Lung (tissue), 12 donors: Measurements from ENCODE around the gene CDV3. TPM values are rescaled to one million over a fixed set of nuclear protein-coding genes. Genes with fewer than 3 reads are reported as not detected.

Source experiments
- ATAC-seq: fragments of 200-7000 bp; cut with Tn5 transposase; one replicate; pipeline ENCODE4 v1.9.1; 2020; ENCODE audit warnings: moderate number of reproducible peaks; ENCODE audit not compliant: insufficient read depth, low FRiP score
- DNase-seq, 3 donors: peaks; one replicate each; pipeline ENCODE4 v3.0.0-alpha.2; 2013 to 2017
- H3K27ac ChIP-seq, 2 donors: one replicate each; pipeline ENCODE4 v1.5.1; 2013; ENCODE audit warnings: mild to moderate bottlenecking in 2 of 2, moderate library complexity in 2 of 2, control low read depth in 1 of 2, inconsistent platforms in 1 of 2, low read depth in 1 of 2, low read length in 1 of 2
- H3K27me3 ChIP-seq, 3 donors: one replicate each; pipeline ENCODE4 v1.5.1; 2013; ENCODE audit warnings: low read length in 2 of 3; ENCODE audit not compliant: control insufficient read depth in 3 of 3, insufficient read depth in 3 of 3
- H3K36me3 ChIP-seq, 4 donors: one replicate each; pipeline ENCODE4 v1.5.1; 2013; ENCODE audit warnings: low read length in 4 of 4, mild to moderate bottlenecking in 1 of 4, moderate library complexity in 1 of 4; ENCODE audit not compliant: control insufficient read depth in 4 of 4, insufficient read depth in 4 of 4
- H3K4me1 ChIP-seq, 5 donors: one replicate each; pipeline ENCODE4 v1.5.1; 2013; ENCODE audit warnings: low read length in 5 of 5, mild to moderate bottlenecking in 2 of 5, moderate library complexity in 1 of 5; ENCODE audit not compliant: control insufficient read depth in 5 of 5, insufficient read depth in 5 of 5
- H3K4me3 ChIP-seq: one replicate; pipeline ENCODE4 v1.5.1; 2013; ENCODE audit warnings: mild to moderate bottlenecking, control low read depth, moderate library complexity
- H3K9ac ChIP-seq, 2 donors: one replicate each; pipeline ENCODE4 v1.5.1; 2013; ENCODE audit warnings: low read length in 2 of 2, control low read depth in 1 of 2; ENCODE audit not compliant: insufficient read depth in 1 of 2
- H3K9me3 ChIP-seq, 4 donors: one replicate each; pipeline ENCODE4 v1.5.1; 2013; ENCODE audit warnings: low read length in 3 of 4, mild to moderate bottlenecking in 1 of 4, moderate library complexity in 1 of 4; ENCODE audit not compliant: control insufficient read depth in 4 of 4, insufficient read depth in 3 of 4
- WGBS, 2 donors: extraction: QIAGEN DNeasy Blood & Tissue Kit; methylation state at CpG; one replicate each; pipeline ENCODE4 v1.1.7; 2013; 5-methylcytosine and 5-hydroxymethylcytosine counted together
- polyA plus RNA-seq, 2 donors: library from polyadenylated mRNA; stranded (reverse); fragments of 200-250 nt; gene quantifications; one replicate each; pipeline ENCODE4 v1.2.1, GENCODE V29; 2013
- total RNA-seq, 2 donors: library from RNA; depleted of rRNA in 1 of 2; stranded (reverse); fragments of >200 nt in 1 of 2; gene quantifications; one replicate each; pipeline ENCODE4 v1.2.1, GENCODE V29; 2014 to 2021
- TF ChIP-seq, protein P1 (sequence below): IDR thresholded peaks from 2 replicates; pipeline ENCODE4 v1.5.1; 2012; ENCODE audit warnings: mild to moderate bottlenecking; ENCODE audit errors: control extremely low read depth, extremely low read depth
- donor health status: control.
- donor health status: control.
- donor health status: Bipolar disorder and iron deficiency.
- donor health status: healthy.
- donor health status: DM: yes; HTN: yes; CAD: no.

CDV3 gene
- total and polyA plus RNA-seq, 4 donors, result 50.5 to 138 (median 104) TPM

DNA sequence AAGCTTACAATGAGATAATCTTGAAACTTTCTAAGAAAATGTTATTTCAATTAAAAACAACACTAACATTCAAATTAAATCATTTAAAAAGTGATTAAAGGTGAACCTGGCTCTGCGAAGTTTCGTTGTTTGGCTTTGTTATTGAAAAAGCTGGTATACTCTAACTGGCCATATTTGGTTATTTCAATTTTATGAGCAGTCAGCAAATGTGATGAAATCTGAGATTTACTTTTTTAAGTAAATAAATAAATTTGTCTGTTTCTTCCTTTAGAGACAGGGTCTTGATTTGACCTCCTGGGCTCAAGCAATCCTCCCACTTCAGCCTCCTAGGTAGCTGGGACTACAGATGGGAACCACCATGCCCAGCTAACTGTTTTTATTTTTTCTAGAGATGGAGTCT lies 38.0 kb downstream of the CDV3 start:
- peaks cover 11 to 34% (median 22%) of the 10 kb centered on the region in 4 donors for H3K36me3 ChIP-seq

DNA sequence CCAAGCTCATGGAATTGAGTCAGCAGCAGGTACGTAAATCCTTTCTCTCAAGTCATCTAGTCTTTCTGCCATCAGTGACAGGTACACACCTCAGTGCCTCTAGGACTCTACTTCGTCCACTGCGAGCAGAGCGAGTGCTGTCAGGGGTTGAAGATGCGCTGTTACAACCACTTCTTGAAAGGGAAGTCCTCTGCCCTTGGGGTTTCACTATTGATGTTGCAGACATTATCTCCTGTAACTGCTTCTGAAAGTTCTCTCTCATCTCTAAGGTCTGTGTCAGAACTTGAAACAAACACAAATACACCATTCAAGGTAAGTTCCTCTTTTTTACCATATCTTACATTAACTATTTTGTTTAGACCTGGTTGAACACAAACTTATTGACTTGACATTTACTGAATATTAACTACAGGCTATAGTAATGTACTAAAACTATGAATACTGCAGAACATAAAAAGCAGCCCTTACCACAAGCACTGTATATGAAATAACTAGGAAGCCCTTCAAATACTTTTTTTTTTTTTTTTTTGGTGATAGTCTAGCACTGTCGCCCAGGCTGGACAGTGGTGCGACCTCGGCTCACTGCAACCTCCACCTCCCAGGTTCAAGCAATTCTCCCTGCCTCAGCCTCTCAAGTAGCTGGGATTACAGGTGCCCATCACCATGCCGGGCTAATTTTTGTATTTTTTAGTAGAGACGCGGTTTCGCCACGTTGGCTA lies 46.7 kb downstream of the CDV3 start:
- Histone ChIP-seq H3K4me1 (no peaks in the 10 kb centered on the region), H3K9ac (no peak overlapping the region), H3K4me3 (no peak overlapping the region), H3K27ac (no peak overlapping the region), H3K27me3 (no peaks in the 10 kb centered on the region), H3K9me3 (no peaks in the 10 kb centered on the region), H3K36me3 (peaks cover 9 to 47% (median 18%) of the 10 kb centered on the region in 4 donors)
- no peak for DNase-seq
- TF ChIP-seq, protein P1, sequence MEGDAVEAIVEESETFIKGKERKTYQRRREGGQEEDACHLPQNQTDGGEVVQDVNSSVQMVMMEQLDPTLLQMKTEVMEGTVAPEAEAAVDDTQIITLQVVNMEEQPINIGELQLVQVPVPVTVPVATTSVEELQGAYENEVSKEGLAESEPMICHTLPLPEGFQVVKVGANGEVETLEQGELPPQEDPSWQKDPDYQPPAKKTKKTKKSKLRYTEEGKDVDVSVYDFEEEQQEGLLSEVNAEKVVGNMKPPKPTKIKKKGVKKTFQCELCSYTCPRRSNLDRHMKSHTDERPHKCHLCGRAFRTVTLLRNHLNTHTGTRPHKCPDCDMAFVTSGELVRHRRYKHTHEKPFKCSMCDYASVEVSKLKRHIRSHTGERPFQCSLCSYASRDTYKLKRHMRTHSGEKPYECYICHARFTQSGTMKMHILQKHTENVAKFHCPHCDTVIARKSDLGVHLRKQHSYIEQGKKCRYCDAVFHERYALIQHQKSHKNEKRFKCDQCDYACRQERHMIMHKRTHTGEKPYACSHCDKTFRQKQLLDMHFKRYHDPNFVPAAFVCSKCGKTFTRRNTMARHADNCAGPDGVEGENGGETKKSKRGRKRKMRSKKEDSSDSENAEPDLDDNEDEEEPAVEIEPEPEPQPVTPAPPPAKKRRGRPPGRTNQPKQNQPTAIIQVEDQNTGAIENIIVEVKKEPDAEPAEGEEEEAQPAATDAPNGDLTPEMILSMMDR, result no peak
- whole genome bisulfite sequencing, 2 donors, result 97% methylated on average over 13 of the region's 13 CpGs
- ATAC-seq, result no peak

More for the DNA sequence above, 38.0 kb downstream of the CDV3 start:
- no peaks in the 10 kb centered on the region for H3K9me3 ChIP-seq
- no peak overlapping the region for H3K9ac ChIP-seq
- no peak overlapping the region for H3K27ac ChIP-seq
- 96 to 98% methylated on average over 2 of the region's 2 CpGs for WGBS, 2 donors
- no peak overlapping the region for H3K4me3 ChIP-seq
- no peaks in the 10 kb centered on the region for H3K27me3 ChIP-seq
- TF ChIP-seq, protein P1, result no peak
- no peaks in the 10 kb centered on the region for H3K4me1 ChIP-seq
- DNase-seq, result no peak
- ATAC-seq, result no peak

DNA sequence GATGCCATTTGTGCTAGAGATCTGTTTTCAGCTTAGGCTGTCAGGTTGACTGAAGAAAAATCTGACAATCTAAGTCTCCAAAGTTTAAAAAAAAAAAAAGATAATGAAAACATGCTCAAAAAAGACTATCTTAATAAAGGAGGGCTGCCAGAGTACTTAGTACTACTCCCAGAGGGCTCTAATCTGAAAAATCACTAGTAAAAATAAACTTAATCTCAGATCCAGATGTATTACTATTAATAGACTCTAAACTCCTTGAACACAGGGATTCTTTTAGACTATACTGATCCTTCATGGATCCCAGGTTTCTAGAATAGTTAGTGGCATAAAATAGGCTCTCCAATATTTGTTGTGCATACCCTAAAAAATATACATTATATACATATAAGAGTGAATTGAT lies 54.3 kb downstream of the CDV3 start:
- H3K9me3 ChIP-seq, result no peaks in the 10 kb centered on the region
- no peak overlapping the region for H3K4me3 ChIP-seq
- H3K27ac ChIP-seq, result no peak overlapping the region
- no peaks in the 10 kb centered on the region for H3K27me3 ChIP-seq
- TF ChIP-seq, protein P1, result no peak
- DNase-seq, result no peak
- peaks cover 6 to 30% (median 20%) of the 10 kb centered on the region in 4 donors for H3K36me3 ChIP-seq
- no peaks in the 10 kb centered on the region for H3K4me1 ChIP-seq
- H3K9ac ChIP-seq, result no peak overlapping the region
- no peak for ATAC-seq

DNA sequence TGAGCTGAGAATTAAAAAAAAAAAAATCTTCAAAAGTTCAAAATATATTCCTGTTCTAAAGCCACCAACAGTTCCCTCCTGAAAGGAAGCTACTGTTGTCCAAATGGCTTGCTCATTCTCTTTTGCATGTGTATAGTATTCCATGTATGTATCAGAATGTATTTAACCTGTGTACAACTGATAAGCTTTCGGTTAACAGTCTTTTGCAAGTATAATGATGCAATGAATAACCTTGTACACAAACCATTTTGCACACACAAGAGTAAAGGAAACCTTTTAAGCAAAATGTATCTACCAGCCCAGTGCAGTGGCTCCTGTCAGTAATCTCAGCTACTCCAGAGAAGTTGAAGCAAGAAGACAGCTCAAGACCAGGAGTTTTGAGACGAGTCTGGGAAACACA lies 55.7 kb downstream of the CDV3 start:
- ATAC-seq (no peak), DNase-seq (no peak)
- Histone ChIP-seq H3K27me3 (no peaks in the 10 kb centered on the region), H3K4me1 (no peaks in the 10 kb centered on the region), H3K9me3 (no peaks in the 10 kb centered on the region), H3K4me3 (no peak overlapping the region), H3K36me3 (peaks cover 4 to 30% (median 24%) of the 10 kb centered on the region in 4 donors), H3K27ac (no peak overlapping the region), H3K9ac (no peak overlapping the region)
- WGBS, 2 donors, result 76 to 90% methylated on average over 2 of the region's 2 CpGs
- TF ChIP-seq, protein P1, result no peak
